ENCODE results near the gene TBC1D2B. TPM values are rescaled to one million over a fixed set of nuclear protein-coding genes. Genes with fewer than 3 reads are reported as not detected.

The TBC1D2B gene
- total RNA-seq, 1 experiment from 2014 or later = 18.3 TPM

- CTCF ChIA-PET = interaction anchor here (1.0 to 2.9 kb wide), 6 partner anchors 15 to 146 kb away, joined by 3 to 14 read pairs (median 5); partner anchors contain the start of gene CIB2
- no peaks in the 10 kb centered on the region for H3K9me3 Mint-ChIP-seq
- no peak overlapping the region for H3K4me3 Mint-ChIP-seq
- ATAC-seq (no peak), DNase-seq (ENCODE audit: low spot score) (no peak)
- H3K27me3 Mint-ChIP-seq (ENCODE audit: low read depth) = no peaks in the 10 kb centered on the region
- TF ChIP-seq SOX15 (CRISPR knock-in tag; IDR thresholded peaks at IDR 0.05) (no peak), ESRRA (CRISPR knock-in tag; IDR thresholded peaks at IDR 0.05; ENCODE audit: borderline replicate concordance) (no peak)
- H3K27ac Mint-ChIP-seq = no peak overlapping the region
- POLR2A ChIA-PET = no interaction called here
- H3K36me3 Mint-ChIP-seq = no peaks in the 10 kb centered on the region
- peaks cover 14% of the 10 kb centered on the region for H3K4me1 Mint-ChIP-seq
Measured at GRCh38 chr15:77985031-77985930, 92.2 kb downstream of the TBC1D2B start.

- no peaks in the 10 kb centered on the region for H3K36me3 Mint-ChIP-seq
- ChIA-PET CTCF (interaction anchor here (0.9 to 1.9 kb wide), 6 partner anchors 16 to 146 kb away, joined by 3 to 10 read pairs (median 4); partner anchors contain the start of gene CIB2), POLR2A (no interaction called here)
- DNase-seq (ENCODE audit: low spot score) (no peak), ATAC-seq (no peak)
- TF ChIP-seq ZNF317 (CRISPR knock-in tag; IDR thresholded peaks at IDR 0.05; ENCODE audit: borderline replicate concordance, low read depth) = no peak
- TF ChIP-seq TP53 (CRISPR knock-in tag; IDR thresholded peaks at IDR 0.05) = no peak
- TF ChIP-seq GABPB1 (CRISPR knock-in tag; IDR thresholded peaks at IDR 0.05) = no peak
- TF ChIP-seq TEAD4 (CRISPR knock-in tag; IDR thresholded peaks at IDR 0.05) = no peak
- TF ChIP-seq TEAD1 (CRISPR knock-in tag; IDR thresholded peaks at IDR 0.05) = no peak
- TF ChIP-seq ATF3 (CRISPR knock-in tag; conservative IDR thresholded peaks at IDR 0.05) = no peak
- no peak for TF ChIP-seq ZNF532 (CRISPR knock-in tag; IDR thresholded peaks at IDR 0.05; ENCODE audit: borderline replicate concordance)
- TF ChIP-seq ZNF263 (CRISPR knock-in tag; IDR thresholded peaks at IDR 0.05; ENCODE audit: low read depth) = no peak
- no peak for TF ChIP-seq SOX15 (CRISPR knock-in tag; IDR thresholded peaks at IDR 0.05)
- no peak for TF ChIP-seq IRF1 (CRISPR knock-in tag; IDR thresholded peaks at IDR 0.05)
- TF ChIP-seq NR2C2 (CRISPR knock-in tag; IDR thresholded peaks at IDR 0.05) = no peak
- TF ChIP-seq ZNF281 (CRISPR knock-in tag; IDR thresholded peaks at IDR 0.05) = no peak
- TF ChIP-seq MAX (CRISPR knock-in tag; IDR thresholded peaks at IDR 0.05) = no peak
- no peak for TF ChIP-seq E2F4 (CRISPR knock-in tag; IDR thresholded peaks at IDR 0.05; ENCODE audit: borderline replicate concordance, low read depth)
- no peak for TF ChIP-seq ZNF219 (CRISPR knock-in tag; IDR thresholded peaks at IDR 0.05; ENCODE audit: borderline replicate concordance)
- peaks cover 14% of the 10 kb centered on the region for H3K4me1 Mint-ChIP-seq
- no peaks in the 10 kb centered on the region for H3K27me3 Mint-ChIP-seq (ENCODE audit: low read depth)
- no peak overlapping the region for H3K4me3 Mint-ChIP-seq
- H3K9me3 Mint-ChIP-seq = no peaks in the 10 kb centered on the region
- H3K27ac Mint-ChIP-seq = no peak overlapping the region
Measured at GRCh38 chr15:77984446-77984861, 93.1 kb downstream of the TBC1D2B start.

Measured in WTC11 (cell line).